ENCODE data around the gene AKT1S1.

DNA sequence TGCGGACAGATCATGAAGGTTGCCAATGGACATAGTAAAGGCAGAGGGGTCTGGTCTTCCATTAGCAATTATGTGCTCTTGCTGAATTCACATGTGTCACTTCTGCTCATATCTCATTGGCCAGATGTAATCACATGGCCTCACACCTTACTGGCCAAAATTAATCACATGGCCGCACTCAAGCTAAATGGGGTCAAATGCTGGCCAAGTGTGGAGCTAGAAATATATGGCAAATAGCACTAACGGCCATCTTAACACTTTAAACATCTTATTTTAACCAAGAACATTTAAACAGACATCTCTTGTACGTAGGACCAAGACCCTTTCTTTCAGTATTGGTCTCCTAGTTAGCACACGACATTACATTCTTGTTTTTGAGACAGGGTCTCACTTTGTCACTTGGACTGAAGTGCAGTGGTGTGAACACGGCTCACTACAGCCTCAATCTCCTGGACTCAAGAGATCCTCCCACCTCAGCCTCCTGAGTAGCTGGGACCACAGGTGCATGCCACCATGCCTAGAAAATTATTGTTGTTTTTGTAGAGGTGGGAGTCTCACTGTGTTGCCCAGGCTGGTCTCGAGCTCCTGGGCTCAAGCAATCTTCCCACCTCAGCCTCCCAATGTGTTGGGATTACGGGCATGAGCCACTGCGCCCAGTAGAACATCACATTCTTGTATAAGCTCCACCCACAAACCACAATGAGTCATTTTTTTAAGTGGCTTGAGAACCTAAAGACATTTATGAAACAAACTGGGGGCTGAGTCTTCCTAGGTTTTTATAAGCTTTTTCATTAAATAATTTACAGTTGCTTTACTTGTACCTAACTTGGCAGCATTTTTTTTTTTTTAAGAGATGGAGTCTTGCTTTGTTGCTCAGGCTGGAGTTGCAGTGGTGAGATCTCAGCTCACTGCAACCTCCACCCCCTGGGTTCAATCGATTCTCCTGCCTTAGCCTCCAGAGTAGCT lies 29.1 kb downstream of the AKT1S1 start:
- TF ChIP-seq, protein P1, sequence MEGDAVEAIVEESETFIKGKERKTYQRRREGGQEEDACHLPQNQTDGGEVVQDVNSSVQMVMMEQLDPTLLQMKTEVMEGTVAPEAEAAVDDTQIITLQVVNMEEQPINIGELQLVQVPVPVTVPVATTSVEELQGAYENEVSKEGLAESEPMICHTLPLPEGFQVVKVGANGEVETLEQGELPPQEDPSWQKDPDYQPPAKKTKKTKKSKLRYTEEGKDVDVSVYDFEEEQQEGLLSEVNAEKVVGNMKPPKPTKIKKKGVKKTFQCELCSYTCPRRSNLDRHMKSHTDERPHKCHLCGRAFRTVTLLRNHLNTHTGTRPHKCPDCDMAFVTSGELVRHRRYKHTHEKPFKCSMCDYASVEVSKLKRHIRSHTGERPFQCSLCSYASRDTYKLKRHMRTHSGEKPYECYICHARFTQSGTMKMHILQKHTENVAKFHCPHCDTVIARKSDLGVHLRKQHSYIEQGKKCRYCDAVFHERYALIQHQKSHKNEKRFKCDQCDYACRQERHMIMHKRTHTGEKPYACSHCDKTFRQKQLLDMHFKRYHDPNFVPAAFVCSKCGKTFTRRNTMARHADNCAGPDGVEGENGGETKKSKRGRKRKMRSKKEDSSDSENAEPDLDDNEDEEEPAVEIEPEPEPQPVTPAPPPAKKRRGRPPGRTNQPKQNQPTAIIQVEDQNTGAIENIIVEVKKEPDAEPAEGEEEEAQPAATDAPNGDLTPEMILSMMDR (IDR thresholded peaks at IDR 0.05): no peak
- TF ChIP-seq EZH2phosphoT487 (IDR thresholded peaks at IDR 0.05) (no peak), EZH2 (IDR thresholded peaks at IDR 0.05) (no peak)

Measured in neural progenitor cell (in vitro differentiated cells).